T-helper 17 cell (primary cell): ENCODE data around the gene SECTM1. TPM values are rescaled to one million over a fixed set of nuclear protein-coding genes. Genes with fewer than 3 reads are reported as not detected.
A peak's percentile ranks its signal among the peaks of the same experiment; 100 is the strongest.

Experiments used
- ATAC-seq: fragments of 150-1000 bp; cut with Tn5 transposase; 2 replicates; pipeline ENCODE4 v1.10.0; 2021; ENCODE audit warnings: mild to moderate bottlenecking, moderate library complexity
- DNase-seq, 3 donors: peaks; one replicate each; pipeline versions ENCODE4 v3.0.0 to v3.0.0-alpha.2; 2020 to 2021
- H3K9me3 ChIP-seq: one replicate; pipeline ENCODE4 v1.7.0; 2013; ENCODE audit warnings: low read length, mild to moderate bottlenecking; ENCODE audit not compliant: control insufficient read depth, poor library complexity, severe bottlenecking
- H3K27ac Mint-ChIP-seq: one replicate; pipeline ENCODE4 v1.8.0; 2022; ENCODE audit warnings: mild to moderate bottlenecking, moderate library complexity, mixed read lengths
- H3K27me3 Mint-ChIP-seq: one replicate; pipeline ENCODE4 v1.8.0; 2022; ENCODE audit warnings: mixed read lengths
- H3K36me3 Mint-ChIP-seq: one replicate; pipeline ENCODE4 v1.8.0; 2022; ENCODE audit warnings: low read depth, mixed read lengths
- H3K4me1 Mint-ChIP-seq: one replicate; pipeline ENCODE4 v1.8.0; 2022; ENCODE audit warnings: mild to moderate bottlenecking, mixed read lengths
- H3K4me3 Mint-ChIP-seq: one replicate; pipeline ENCODE4 v1.8.0; 2022; ENCODE audit warnings: mild to moderate bottlenecking, moderate library complexity, mixed read lengths
- total RNA-seq, 4 donors: library from RNA in 2 of 4; stranded (reverse) in 2 of 4; gene quantifications; one replicate each; pipeline ENCODE4 v1.2.3 and lab custom pipeline; 2022 to 2026

Gene SECTM1
- total RNA-seq, 2 donors from 2014 or later: 4.4 to 6.0 TPM

- no peak for DNase-seq
- no peaks in the 10 kb centered on the region for H3K36me3 Mint-ChIP-seq
- H3K27me3 Mint-ChIP-seq: no peaks in the 10 kb centered on the region
- no peak for ATAC-seq
- H3K9me3 ChIP-seq: no peaks in the 10 kb centered on the region
- peaks cover 46% of the 10 kb centered on the region for H3K4me1 Mint-ChIP-seq
- H3K27ac Mint-ChIP-seq: peak overlapping the region; percentile 100
- H3K4me3 Mint-ChIP-seq: peak overlapping the region; percentile 89
Observed at GRCh38 chr17:82302568-82302963, 31.0 kb downstream of the SECTM1 start.

- peak overlapping the region; percentile 100 for H3K27ac Mint-ChIP-seq
- DNase-seq (peak in 1 of 3 donors; percentile 26), ATAC-seq (no peak)
- H3K36me3 Mint-ChIP-seq: no peaks in the 10 kb centered on the region
- peak overlapping the region; percentile 89 for H3K4me3 Mint-ChIP-seq
- no peaks in the 10 kb centered on the region for H3K9me3 ChIP-seq
- H3K27me3 Mint-ChIP-seq: no peaks in the 10 kb centered on the region
- H3K4me1 Mint-ChIP-seq: peaks cover 51% of the 10 kb centered on the region
Observed at GRCh38 chr17:82301916-82302567, 31.5 kb downstream of the SECTM1 start.

GRCh38 chr17:82301300-82301915 is 32.2 kb downstream of the SECTM1 start:
- H3K27ac Mint-ChIP-seq: peak overlapping the region; percentile 100
- no peak for DNase-seq
- H3K4me1 Mint-ChIP-seq: peaks cover 53% of the 10 kb centered on the region
- H3K4me3 Mint-ChIP-seq: peak overlapping the region; percentile 83
- no peaks in the 10 kb centered on the region for H3K36me3 Mint-ChIP-seq
- H3K27me3 Mint-ChIP-seq: no peaks in the 10 kb centered on the region
- no peak for ATAC-seq
- no peaks in the 10 kb centered on the region for H3K9me3 ChIP-seq

- no peaks in the 10 kb centered on the region for H3K9me3 ChIP-seq
- no peak for ATAC-seq
- peak; percentile 47 to 67 (median 52) for DNase-seq
- Mint-ChIP-seq H3K36me3 (no peaks in the 10 kb centered on the region), H3K4me1 (peaks cover 53% of the 10 kb centered on the region), H3K4me3 (peak overlapping the region; percentile 83), H3K27ac (peak overlapping the region; percentile 100), H3K27me3 (no peaks in the 10 kb centered on the region)
Observed at GRCh38 chr17:82300707-82301270, 32.8 kb downstream of the SECTM1 start.

- DNase-seq (no peak), ATAC-seq (no peak)
- Mint-ChIP-seq H3K27me3 (no peaks in the 10 kb centered on the region), H3K27ac (peak overlapping the region; percentile 100), H3K4me3 (peak overlapping the region; percentile 83), H3K4me1 (peaks cover 55% of the 10 kb centered on the region), H3K36me3 (no peaks in the 10 kb centered on the region)
- H3K9me3 ChIP-seq: no peaks in the 10 kb centered on the region
Observed at GRCh38 chr17:82300228-82300627, 33.3 kb downstream of the SECTM1 start.

GRCh38 chr17:82299452-82299851 is 34.1 kb downstream of the SECTM1 start:
- Mint-ChIP-seq H3K27me3 (no peaks in the 10 kb centered on the region), H3K4me3 (peak overlapping the region; percentile 83), H3K4me1 (peaks cover 59% of the 10 kb centered on the region), H3K36me3 (no peaks in the 10 kb centered on the region), H3K27ac (peak overlapping the region; percentile 100)
- no peak for DNase-seq
- no peaks in the 10 kb centered on the region for H3K9me3 ChIP-seq
- no peak for ATAC-seq

- peak; percentile 22 for ATAC-seq
- no peak for DNase-seq
- Mint-ChIP-seq H3K36me3 (no peaks in the 10 kb centered on the region), H3K27ac (peak overlapping the region; percentile 100), H3K4me1 (peaks cover 60% of the 10 kb centered on the region), H3K27me3 (no peaks in the 10 kb centered on the region), H3K4me3 (peak overlapping the region; percentile 94)
- no peaks in the 10 kb centered on the region for H3K9me3 ChIP-seq
Observed at GRCh38 chr17:82298538-82299421, 34.8 kb downstream of the SECTM1 start.

GRCh38 chr17:82297714-82298537 is 35.6 kb downstream of the SECTM1 start:
- H3K27me3 Mint-ChIP-seq: no peaks in the 10 kb centered on the region
- H3K4me1 Mint-ChIP-seq: peaks cover 54% of the 10 kb centered on the region
- ATAC-seq: peak; percentile 82
- H3K4me3 Mint-ChIP-seq: peak overlapping the region; percentile 94
- no peaks in the 10 kb centered on the region for H3K36me3 Mint-ChIP-seq
- H3K9me3 ChIP-seq: no peaks in the 10 kb centered on the region
- peak overlapping the region; percentile 100 for H3K27ac Mint-ChIP-seq
- peak; percentile 74 to 88 (median 83) for DNase-seq

GRCh38 chr17:82297280-82297713 is 36.3 kb downstream of the SECTM1 start:
- Mint-ChIP-seq H3K4me1 (peaks cover 53% of the 10 kb centered on the region), H3K36me3 (no peaks in the 10 kb centered on the region), H3K4me3 (peak overlapping the region; percentile 94), H3K27ac (peak overlapping the region; percentile 100), H3K27me3 (no peaks in the 10 kb centered on the region)
- no peaks in the 10 kb centered on the region for H3K9me3 ChIP-seq
- DNase-seq (peak; percentile 60 to 80 (median 63)), ATAC-seq (peak; percentile 31)

- Mint-ChIP-seq H3K4me3 (peak overlapping the region; percentile 94), H3K27ac (peak overlapping the region; percentile 100), H3K4me1 (peaks cover 50% of the 10 kb centered on the region), H3K36me3 (no peaks in the 10 kb centered on the region), H3K27me3 (no peaks in the 10 kb centered on the region)
- no peaks in the 10 kb centered on the region for H3K9me3 ChIP-seq
- ATAC-seq: no peak
- no peak for DNase-seq
Observed at GRCh38 chr17:82296511-82297279, 36.9 kb downstream of the SECTM1 start.

GRCh38 chr17:82295472-82295814 is 38.1 kb downstream of the SECTM1 start:
- no peak for DNase-seq
- H3K4me3 Mint-ChIP-seq: no peak overlapping the region
- peak overlapping the region; percentile 24 for H3K27ac Mint-ChIP-seq
- no peaks in the 10 kb centered on the region for H3K36me3 Mint-ChIP-seq
- H3K9me3 ChIP-seq: no peaks in the 10 kb centered on the region
- ATAC-seq: no peak
- H3K4me1 Mint-ChIP-seq: peaks cover 45% of the 10 kb centered on the region
- H3K27me3 Mint-ChIP-seq: no peaks in the 10 kb centered on the region
